ENCODE results near the gene CFLAR. TPM values are rescaled to one million over a fixed set of nuclear protein-coding genes. Genes with fewer than 3 reads are reported as not detected.

The CFLAR gene
- total RNA-seq, 6 experiments from 2014 or later = 56.0 to 65.1 (median 59.1) TPM

DNA sequence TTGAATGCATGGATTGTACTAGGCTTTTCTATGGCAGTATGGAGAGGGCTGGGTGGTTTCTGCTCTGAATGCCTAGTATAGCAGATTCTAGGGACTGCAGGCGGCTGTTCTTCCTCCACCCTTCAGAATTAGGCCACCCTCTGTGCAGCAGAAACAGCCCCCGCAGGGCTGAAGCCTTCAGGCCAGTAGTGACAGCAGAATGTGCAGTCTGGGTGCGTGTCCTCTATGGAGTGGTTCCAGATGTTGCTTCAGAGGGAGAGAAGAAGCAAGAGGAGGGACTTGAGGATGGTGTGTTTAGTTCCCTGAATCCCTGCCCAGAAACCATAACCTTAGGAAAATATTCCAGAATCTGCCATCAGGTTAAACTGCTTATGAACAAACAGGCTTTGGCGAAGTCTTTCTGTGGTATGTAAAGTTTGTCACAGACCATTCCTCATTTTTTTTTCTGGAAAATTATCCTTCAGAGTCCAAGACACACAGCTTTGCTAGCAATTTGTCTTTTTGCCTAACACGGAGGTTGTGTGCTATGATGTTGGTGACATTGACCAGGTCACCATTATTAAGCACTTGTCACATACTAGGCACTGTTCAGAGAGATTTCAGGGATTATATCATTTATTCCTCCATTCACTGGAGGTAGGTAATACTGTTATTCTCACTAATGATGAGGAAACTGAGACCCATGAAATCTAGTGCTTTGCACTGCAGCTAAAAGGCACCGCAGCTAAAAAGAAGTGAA lies 88.1 kb downstream of the CFLAR start:
- Mint-ChIP-seq H3K4me3 (no peak overlapping the region), H3K36me3 (ENCODE audit: low read depth) (no peaks in the 10 kb centered on the region), H3K27me3 (ENCODE audit: insufficient read depth) (no peaks in the 10 kb centered on the region), H3K9me3 (no peaks in the 10 kb centered on the region), H3K27ac (peak overlapping the region; percentile 24; the same call in 1 of the 2 replicates), H3K4me1 (ENCODE audit: low read depth) (peaks cover 26% of the 10 kb centered on the region)
- TF ChIP-seq, protein P1, sequence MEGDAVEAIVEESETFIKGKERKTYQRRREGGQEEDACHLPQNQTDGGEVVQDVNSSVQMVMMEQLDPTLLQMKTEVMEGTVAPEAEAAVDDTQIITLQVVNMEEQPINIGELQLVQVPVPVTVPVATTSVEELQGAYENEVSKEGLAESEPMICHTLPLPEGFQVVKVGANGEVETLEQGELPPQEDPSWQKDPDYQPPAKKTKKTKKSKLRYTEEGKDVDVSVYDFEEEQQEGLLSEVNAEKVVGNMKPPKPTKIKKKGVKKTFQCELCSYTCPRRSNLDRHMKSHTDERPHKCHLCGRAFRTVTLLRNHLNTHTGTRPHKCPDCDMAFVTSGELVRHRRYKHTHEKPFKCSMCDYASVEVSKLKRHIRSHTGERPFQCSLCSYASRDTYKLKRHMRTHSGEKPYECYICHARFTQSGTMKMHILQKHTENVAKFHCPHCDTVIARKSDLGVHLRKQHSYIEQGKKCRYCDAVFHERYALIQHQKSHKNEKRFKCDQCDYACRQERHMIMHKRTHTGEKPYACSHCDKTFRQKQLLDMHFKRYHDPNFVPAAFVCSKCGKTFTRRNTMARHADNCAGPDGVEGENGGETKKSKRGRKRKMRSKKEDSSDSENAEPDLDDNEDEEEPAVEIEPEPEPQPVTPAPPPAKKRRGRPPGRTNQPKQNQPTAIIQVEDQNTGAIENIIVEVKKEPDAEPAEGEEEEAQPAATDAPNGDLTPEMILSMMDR (IDR thresholded peaks at IDR 0.05) = no peak
- DNase-seq = peak; percentile 49

DNA sequence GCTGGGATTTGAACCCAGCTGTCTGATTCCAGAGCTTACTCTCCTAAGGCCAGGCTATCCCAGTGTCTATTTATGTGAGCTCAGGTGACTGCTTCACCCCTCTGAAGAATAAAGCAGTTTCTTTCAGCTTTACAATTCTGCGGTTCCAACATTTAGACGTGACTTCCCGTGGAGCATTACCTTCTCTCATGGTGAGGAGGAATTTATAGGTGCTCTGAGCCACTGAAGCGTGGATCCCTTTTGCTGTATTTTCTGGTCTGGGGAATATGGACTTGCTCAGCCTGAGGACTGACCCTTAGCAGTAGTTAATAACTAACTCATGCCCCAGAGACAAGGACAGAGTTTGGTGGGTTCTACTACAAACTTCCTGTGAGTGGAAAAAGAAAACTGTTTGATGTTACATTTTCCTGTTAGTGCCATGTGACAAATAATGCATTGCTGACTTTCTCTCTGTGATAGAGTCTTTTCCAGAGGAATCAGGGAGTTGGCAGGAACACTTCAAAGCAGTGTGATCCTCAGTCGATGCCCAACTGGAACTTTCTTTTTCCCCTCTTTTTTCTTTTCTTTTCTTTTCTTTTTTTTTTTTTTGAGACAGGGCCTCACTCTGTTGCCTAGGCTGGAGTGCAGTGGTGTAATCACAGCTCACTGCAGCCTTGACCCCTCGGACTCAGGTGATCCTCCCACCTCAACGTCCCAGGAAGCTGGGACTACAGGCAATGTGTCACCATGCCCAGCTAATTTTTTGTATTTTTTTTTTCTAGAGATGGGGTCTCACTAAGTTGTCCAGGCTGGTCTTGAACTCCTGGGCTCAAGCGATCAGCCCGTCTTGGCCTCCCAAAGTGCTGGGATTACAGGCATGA lies 88.9 kb downstream of the CFLAR start:
- H3K4me1 Mint-ChIP-seq (ENCODE audit: low read depth) = peaks cover 26% of the 10 kb centered on the region
- TF ChIP-seq, protein P1 (IDR thresholded peaks at IDR 0.05) = no peak
- H3K27me3 Mint-ChIP-seq (ENCODE audit: insufficient read depth) = no peaks in the 10 kb centered on the region; the same call in 1 of the 2 replicates
- DNase-seq = no peak
- no peak overlapping the region for H3K27ac Mint-ChIP-seq
- no peaks in the 10 kb centered on the region for H3K36me3 Mint-ChIP-seq (ENCODE audit: low read depth)
- H3K9me3 Mint-ChIP-seq = no peaks in the 10 kb centered on the region
- no peak overlapping the region for H3K4me3 Mint-ChIP-seq

DNA sequence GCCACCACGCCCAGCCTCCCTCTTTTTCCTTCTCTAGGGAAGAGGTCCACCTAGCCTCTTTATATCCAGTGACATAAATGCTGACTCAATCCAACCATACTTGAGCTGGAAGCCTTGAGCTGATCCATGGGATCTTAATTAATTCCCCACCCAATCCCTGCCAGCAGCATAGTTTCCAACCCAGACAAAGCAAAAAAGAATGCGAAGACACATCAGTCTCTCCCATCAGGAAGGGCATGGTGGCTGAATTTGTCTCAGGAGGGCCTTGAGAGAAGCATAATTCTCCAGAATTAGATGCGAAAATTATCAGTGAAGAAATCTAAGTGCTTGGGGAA lies 89.5 kb downstream of the CFLAR start:
- Mint-ChIP-seq H3K4me1 (ENCODE audit: low read depth) (peaks cover 26% of the 10 kb centered on the region), H3K27ac (no peak overlapping the region), H3K9me3 (no peaks in the 10 kb centered on the region), H3K36me3 (ENCODE audit: low read depth) (no peaks in the 10 kb centered on the region), H3K27me3 (ENCODE audit: insufficient read depth) (no peaks in the 10 kb centered on the region; the same call in 1 of the 2 replicates), H3K4me3 (no peak overlapping the region)
- no peak for DNase-seq
- TF ChIP-seq, protein P1 (IDR thresholded peaks at IDR 0.05) = no peak

- H3K27ac Mint-ChIP-seq = no peak overlapping the region
- no peak overlapping the region for H3K4me3 Mint-ChIP-seq
- no peak for DNase-seq
- H3K9me3 Mint-ChIP-seq = no peaks in the 10 kb centered on the region
- H3K27me3 Mint-ChIP-seq (ENCODE audit: insufficient read depth) = no peaks in the 10 kb centered on the region; the same call in 1 of the 2 replicates
- TF ChIP-seq, protein P1 (IDR thresholded peaks at IDR 0.05) = no peak
- H3K4me1 Mint-ChIP-seq (ENCODE audit: low read depth) = peaks cover 15% of the 10 kb centered on the region
- H3K36me3 Mint-ChIP-seq (ENCODE audit: low read depth) = no peaks in the 10 kb centered on the region
Measured at GRCh38 chr2:201208563-201209252, 92.7 kb downstream of the CFLAR start.

DNA sequence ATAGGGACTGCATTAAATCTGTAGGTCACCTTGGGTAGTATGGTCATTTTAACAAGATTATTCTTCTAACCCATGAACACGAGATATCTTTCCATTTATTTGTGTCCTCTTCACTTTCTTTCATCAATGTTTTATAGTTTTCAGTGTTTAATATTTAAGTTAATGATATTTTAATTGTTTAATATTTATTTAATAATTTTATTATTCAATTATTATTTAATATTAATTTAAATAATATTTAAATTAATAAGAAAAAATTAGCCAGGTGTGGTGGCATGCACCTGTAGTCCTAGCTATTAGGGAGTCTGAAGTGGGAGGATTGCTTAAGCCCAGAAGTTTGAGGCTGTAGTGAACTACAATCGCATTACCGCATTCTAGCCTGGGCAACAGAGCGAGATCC lies 100.0 kb downstream of the CFLAR start:
- H3K9me3 Mint-ChIP-seq = no peaks in the 10 kb centered on the region
- H3K27me3 Mint-ChIP-seq (ENCODE audit: insufficient read depth) = no peaks in the 10 kb centered on the region
- no peaks in the 10 kb centered on the region for H3K4me1 Mint-ChIP-seq (ENCODE audit: low read depth)
- H3K36me3 Mint-ChIP-seq (ENCODE audit: low read depth) = no peaks in the 10 kb centered on the region
- TF ChIP-seq, protein P1 (IDR thresholded peaks at IDR 0.05) = no peak
- H3K4me3 Mint-ChIP-seq = no peak overlapping the region
- no peak overlapping the region for H3K27ac Mint-ChIP-seq
- DNase-seq = no peak

Data from HFFc6 (cell line).